DND-41 (cell line): ENCODE results near the gene ZNF750.

Source experiments
- ATAC-seq: fragments of 200-7000 bp; cut with Tn5 transposase; 3 replicates; pipeline ENCODE4 v1.9.1; 2021; ENCODE audit warnings: low read depth; ENCODE audit not compliant: insufficient read depth
- DNase-seq: peaks from one replicate; pipeline ENCODE4 v3.0.0-alpha.2; 2020
- H2AFZ ChIP-seq: 2 replicates; pipeline ENCODE4 v1.6.0; 2012; ENCODE audit warnings: low read depth, low read length
- H3K27ac ChIP-seq: 2 replicates; pipeline ENCODE4 v1.5.1; 2012; ENCODE audit warnings: low read length, inconsistent platforms
- H3K27me3 ChIP-seq: fragments of 200-600 bp; sonication (generic); 2 replicates; pipeline ENCODE4 v1.6.0; 2012; ENCODE audit warnings: low read length, mild to moderate bottlenecking, inconsistent platforms; ENCODE audit not compliant: insufficient read depth, poor library complexity
- H3K36me3 ChIP-seq: 2 replicates; pipeline ENCODE4 v1.5.1; 2012; ENCODE audit warnings: low read length, inconsistent platforms; ENCODE audit not compliant: insufficient read depth
- H3K4me1 ChIP-seq: 2 replicates; pipeline ENCODE4 v1.5.1; 2012; ENCODE audit warnings: mild to moderate bottlenecking, low read length; ENCODE audit not compliant: insufficient read depth
- H3K4me2 ChIP-seq: 2 replicates; pipeline ENCODE4 v1.6.0; 2012; ENCODE audit warnings: mild to moderate bottlenecking, moderate library complexity, low read length, inconsistent platforms; ENCODE audit not compliant: insufficient read depth
- H3K4me3 ChIP-seq, 2 experiments: fragments of 200-600 bp in 1 of 2; shearing (Covaris generic) in 1 of 2; 2 replicates each; pipeline ENCODE4 v1.5.1; 2012 to 2016; ENCODE audit warnings: inconsistent platforms in 2 of 2, low read length in 2 of 2, mild to moderate bottlenecking in 2 of 2, low read depth in 1 of 2, moderate library complexity in 1 of 2
- H3K79me2 ChIP-seq: 2 replicates; pipeline ENCODE4 v1.6.0; 2012; ENCODE audit warnings: low read length, inconsistent platforms; ENCODE audit not compliant: insufficient read depth
- H3K9ac ChIP-seq: 2 replicates; pipeline ENCODE4 v1.6.0; 2012; ENCODE audit warnings: low read depth, mild to moderate bottlenecking, inconsistent platforms, low read length, moderate library complexity
- H3K9me3 ChIP-seq: 2 replicates; pipeline ENCODE4 v1.5.1; 2012; ENCODE audit warnings: low read length, moderate library complexity, mild to moderate bottlenecking, inconsistent platforms; ENCODE audit not compliant: insufficient read depth, severe bottlenecking
- H4K20me1 ChIP-seq: 2 replicates; pipeline ENCODE4 v1.6.0; 2012; ENCODE audit warnings: low read length; ENCODE audit not compliant: insufficient read depth
- EZH2 ChIP-seq: IDR thresholded peaks from 3 replicates; pipeline ENCODE4 v1.6.1; 2012; ENCODE audit warnings: borderline replicate concordance, low read depth, mild to moderate bottlenecking, moderate library complexity, low read length, inconsistent platforms; ENCODE audit not compliant: severe bottlenecking
- TF ChIP-seq, protein P1 (sequence below): IDR thresholded peaks from 2 replicates; pipeline ENCODE4 v1.5.1; 2012; ENCODE audit warnings: borderline replicate concordance, low read length, moderate library complexity, mild to moderate bottlenecking; ENCODE audit not compliant: poor library complexity, severe bottlenecking; ENCODE audit errors: extremely low read depth

ZNF750 gene

DNA sequence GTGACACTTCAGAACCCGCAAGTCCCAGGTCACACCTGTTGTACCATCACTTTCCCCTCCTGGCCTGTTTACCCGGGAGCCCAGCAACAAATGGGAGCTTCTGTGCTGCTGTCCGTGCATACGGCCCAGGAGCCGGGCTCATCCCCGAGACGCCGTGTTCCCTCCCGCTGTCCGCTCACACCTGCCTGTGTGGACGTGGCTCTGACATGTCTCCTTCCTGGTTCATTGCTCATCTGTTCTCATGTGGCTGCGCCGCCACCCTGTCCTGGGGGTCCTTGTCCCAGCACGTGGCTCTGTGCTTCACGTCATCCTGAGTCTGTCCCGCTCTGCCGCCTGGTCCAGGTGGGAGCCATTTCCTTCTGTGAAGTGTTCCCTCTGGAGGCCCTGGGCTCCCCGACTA lies 50.0 kb downstream of the ZNF750 start:
- Histone ChIP-seq H2AFZ (no peak overlapping the region), H3K9me3 (no peaks in the 10 kb centered on the region), H3K4me2 (no peak overlapping the region), H3K27ac (0 out of 2 replicates have a peak overlapping the region, but pooled peaks have one; percentile 20), H3K4me3 (no peak overlapping the region), H4K20me1 (peaks cover 36% of the 10 kb centered on the region), H3K79me2 (peaks cover 76% of the 10 kb centered on the region), H3K4me1 (no peaks in the 10 kb centered on the region), H3K9ac (no peak overlapping the region), H3K27me3 (no peaks in the 10 kb centered on the region), H3K36me3 (peaks cover 41% of the 10 kb centered on the region)
- no peak for ATAC-seq
- no peak for DNase-seq
- TF ChIP-seq, protein P1, sequence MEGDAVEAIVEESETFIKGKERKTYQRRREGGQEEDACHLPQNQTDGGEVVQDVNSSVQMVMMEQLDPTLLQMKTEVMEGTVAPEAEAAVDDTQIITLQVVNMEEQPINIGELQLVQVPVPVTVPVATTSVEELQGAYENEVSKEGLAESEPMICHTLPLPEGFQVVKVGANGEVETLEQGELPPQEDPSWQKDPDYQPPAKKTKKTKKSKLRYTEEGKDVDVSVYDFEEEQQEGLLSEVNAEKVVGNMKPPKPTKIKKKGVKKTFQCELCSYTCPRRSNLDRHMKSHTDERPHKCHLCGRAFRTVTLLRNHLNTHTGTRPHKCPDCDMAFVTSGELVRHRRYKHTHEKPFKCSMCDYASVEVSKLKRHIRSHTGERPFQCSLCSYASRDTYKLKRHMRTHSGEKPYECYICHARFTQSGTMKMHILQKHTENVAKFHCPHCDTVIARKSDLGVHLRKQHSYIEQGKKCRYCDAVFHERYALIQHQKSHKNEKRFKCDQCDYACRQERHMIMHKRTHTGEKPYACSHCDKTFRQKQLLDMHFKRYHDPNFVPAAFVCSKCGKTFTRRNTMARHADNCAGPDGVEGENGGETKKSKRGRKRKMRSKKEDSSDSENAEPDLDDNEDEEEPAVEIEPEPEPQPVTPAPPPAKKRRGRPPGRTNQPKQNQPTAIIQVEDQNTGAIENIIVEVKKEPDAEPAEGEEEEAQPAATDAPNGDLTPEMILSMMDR, result no peak
- TF ChIP-seq EZH2, result no peak

GRCh38 chr17:82789051-82789592 lies 50.7 kb downstream of the ZNF750 start:
- H4K20me1 ChIP-seq, result peaks cover 29% of the 10 kb centered on the region
- no peaks in the 10 kb centered on the region for H3K9me3 ChIP-seq
- no peak overlapping the region for H3K4me2 ChIP-seq
- no peaks in the 10 kb centered on the region for H3K27me3 ChIP-seq
- no peak overlapping the region for H3K27ac ChIP-seq
- no peak overlapping the region for H2AFZ ChIP-seq
- ATAC-seq, result 0 out of 3 replicates have a peak, but pooled peaks have one; percentile 12
- peaks cover 43% of the 10 kb centered on the region for H3K36me3 ChIP-seq
- no peak overlapping the region for H3K4me3 ChIP-seq
- peaks cover 74% of the 10 kb centered on the region for H3K79me2 ChIP-seq
- DNase-seq, result no peak
- no peak overlapping the region for H3K9ac ChIP-seq
- TF ChIP-seq, protein P1, result no peak
- TF ChIP-seq EZH2, result no peak
- no peaks in the 10 kb centered on the region for H3K4me1 ChIP-seq

- Histone ChIP-seq H3K27me3 (no peaks in the 10 kb centered on the region), H3K9ac (no peak overlapping the region), H2AFZ (no peak overlapping the region), H3K79me2 (peaks cover 69% of the 10 kb centered on the region), H3K4me1 (no peaks in the 10 kb centered on the region), H3K4me2 (no peak overlapping the region), H3K9me3 (no peaks in the 10 kb centered on the region), H3K27ac (no peak overlapping the region), H3K4me3 (no peak overlapping the region), H4K20me1 (peaks cover 22% of the 10 kb centered on the region), H3K36me3 (peaks cover 45% of the 10 kb centered on the region)
- TF ChIP-seq EZH2, result no peak
- TF ChIP-seq, protein P1, result no peak
- DNase-seq (no peak), ATAC-seq (no peak)
Measured at GRCh38 chr17:82788206-82789001, 51.4 kb downstream of the ZNF750 start.
